GM19438 (cell line): ENCODE data around the gene JUNB.

Experiments
- ATAC-seq: cut with Tn5 transposase; IDR thresholded peaks from one replicate; pipeline ENCODE4 v1.9.1; 2021; ENCODE audit warnings: low read depth; ENCODE audit not compliant: unreplicated experiment

The JUNB gene

DNA sequence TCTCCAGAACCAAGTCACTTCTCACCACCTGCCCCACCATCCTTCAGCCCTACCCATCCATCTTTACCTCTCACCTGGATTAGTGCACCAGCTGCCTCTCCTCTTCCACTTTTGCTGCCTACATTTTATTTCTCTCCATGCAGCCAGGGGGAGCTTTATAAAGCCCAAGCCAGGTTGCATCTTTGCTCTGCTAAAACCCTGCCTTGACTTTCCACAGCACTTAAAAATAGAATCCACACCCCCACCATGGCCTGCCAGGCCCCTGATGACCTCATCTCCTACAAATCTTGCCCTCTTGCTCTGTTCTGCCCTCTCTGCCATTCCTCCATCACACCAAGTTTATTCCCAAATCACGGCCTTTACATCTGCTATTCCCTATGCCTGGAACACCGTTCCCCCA is 17.7 kb upstream of the JUNB start:
- no peak for ATAC-seq

DNA sequence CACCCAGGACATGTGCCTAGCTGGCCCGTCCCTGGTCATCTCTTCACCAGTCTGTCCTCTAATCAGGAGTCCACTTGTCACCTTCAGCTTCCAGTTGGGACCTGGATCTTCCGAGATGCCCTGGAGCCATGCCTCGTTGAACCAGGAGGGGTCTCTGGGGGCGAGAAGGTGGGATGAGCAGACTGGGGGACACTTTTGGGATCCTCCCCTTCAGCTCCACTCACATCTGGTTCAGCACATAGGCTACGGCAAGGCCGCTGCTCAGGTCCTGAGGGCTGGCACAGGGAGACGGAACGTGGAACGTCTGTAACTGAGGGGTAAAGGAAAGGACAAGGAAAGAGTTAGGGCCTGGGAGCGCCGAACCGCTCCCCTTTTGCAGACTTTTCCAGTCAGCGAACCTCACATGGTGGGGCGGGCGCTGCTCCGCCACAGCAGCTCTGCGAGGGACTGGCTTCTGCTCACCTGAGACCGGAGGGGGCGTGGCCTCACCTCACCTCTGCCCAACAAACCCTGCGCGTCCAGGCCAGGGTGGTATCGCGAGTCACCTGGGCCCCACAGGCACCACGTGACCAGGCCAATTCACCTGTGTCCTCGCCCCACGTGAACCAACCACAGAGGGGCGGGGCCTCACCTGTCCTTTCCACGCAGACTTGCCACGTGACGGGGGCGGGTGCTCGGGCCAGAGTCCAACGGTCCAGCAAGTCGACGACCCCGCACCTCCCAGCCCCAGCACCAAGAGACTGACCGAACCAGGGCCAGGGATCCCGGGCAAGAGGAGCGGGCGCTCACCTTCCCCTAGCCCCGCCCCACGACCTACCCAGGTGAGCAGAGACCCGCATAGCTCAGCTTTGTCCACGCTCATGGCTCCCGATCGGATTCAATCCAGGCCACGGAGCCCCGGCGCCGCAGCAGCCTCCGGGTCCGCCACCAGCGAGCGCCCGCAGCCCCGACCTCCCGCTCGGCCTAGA is 16.4 kb upstream of the JUNB start, which contains the start of gene HOOK2:
Gene HOOK2, minus strand, starts transcription at position 965 of the 968 bp plus-strand sequence. Its CDS starts 103 bp downstream, at position 862.
- no peak for ATAC-seq

DNA sequence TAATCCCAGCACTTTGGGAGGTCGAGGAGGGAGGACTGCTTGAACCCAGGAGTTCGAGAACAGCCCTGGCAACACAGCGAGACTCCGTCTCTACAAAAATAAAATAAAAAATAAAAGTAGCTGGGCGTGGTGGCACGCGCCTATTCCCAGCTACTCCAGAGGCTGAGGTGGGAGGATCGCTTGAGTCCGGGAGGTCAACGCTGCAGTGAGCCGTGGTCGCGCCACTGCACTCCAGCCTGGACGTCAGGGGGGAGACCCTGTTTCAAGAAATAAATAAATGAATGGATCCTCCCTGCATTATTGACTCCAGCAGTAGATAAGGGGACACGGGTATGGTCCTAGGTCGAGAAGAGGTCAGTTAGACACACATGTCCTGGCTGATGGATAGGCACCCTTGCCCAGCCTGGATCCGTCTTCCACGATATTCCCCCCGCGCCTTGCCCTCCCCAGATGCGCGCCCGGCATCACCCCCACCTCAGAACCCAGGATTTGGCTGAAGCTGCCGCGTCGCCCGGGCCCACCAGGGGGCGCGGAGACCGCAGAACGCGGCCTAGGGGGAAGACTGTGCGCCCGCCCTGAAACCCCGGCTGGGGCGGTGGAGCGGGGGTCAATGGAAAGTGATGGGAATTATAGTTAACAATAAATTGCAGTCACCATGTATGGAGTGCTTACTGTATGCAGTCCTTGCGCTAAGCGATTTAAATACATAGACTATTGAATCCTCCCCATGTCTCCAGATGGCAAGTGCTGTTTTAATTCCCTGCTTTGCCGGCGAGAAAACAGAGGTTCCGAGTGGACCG is 13.9 kb upstream of the JUNB start:
- no peak for ATAC-seq

DNA sequence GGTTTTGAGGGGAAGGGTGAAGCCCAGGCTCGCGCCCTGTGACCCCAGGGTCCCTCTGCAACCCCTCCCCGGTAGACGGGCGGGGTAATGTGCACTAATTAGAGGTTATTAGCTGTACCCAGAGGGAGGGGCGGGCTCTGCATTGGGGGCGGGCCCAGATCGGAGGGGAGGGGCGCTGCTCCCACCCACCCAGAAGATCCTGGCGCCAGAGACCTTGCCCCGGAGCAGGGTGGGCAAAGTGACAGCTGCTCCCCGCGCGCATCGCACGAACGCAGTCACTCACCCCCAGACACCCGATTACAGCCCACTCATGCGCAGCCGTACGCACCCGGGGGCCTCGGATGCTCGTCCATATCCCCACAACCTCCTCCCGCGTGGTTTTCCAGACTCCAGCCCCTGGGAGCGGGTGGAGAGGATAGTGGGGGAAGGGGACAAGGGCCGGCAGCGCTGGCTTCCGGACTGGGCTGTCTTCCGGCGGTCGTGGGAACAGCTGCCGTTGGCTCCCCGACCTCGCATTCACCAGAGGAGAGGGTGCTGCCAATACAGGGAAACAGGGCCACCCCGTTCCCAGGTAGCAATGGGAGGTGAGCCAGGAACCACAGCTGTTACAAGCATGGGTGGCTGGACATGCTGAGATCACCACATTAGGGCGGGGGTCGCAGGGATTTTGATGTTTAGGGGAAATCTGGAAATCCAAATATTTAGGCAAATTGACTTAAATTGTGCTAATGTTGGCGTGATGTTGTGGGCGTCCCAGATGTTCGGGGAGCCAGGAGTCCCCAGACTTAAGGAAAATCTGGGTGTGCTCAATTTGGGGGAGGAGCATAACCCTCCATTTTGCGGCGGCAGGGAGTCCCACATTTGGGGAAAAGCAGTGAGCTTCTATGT is 13.0 kb upstream of the JUNB start:
- no peak for ATAC-seq

DNA sequence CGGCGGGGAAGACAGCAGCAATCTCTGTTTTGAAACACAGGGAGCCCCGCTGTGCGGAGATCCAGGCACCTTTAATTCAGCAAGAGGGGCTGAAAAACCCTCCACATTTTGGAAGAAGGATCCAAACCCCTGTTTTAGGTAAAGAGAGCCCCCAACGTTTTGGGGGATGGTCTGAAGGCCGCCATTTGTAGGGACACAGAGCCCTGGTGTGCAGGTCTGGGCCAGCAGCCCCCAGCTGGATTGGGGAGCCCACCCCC is 12.5 kb upstream of the JUNB start:
- ATAC-seq: no peak

DNA sequence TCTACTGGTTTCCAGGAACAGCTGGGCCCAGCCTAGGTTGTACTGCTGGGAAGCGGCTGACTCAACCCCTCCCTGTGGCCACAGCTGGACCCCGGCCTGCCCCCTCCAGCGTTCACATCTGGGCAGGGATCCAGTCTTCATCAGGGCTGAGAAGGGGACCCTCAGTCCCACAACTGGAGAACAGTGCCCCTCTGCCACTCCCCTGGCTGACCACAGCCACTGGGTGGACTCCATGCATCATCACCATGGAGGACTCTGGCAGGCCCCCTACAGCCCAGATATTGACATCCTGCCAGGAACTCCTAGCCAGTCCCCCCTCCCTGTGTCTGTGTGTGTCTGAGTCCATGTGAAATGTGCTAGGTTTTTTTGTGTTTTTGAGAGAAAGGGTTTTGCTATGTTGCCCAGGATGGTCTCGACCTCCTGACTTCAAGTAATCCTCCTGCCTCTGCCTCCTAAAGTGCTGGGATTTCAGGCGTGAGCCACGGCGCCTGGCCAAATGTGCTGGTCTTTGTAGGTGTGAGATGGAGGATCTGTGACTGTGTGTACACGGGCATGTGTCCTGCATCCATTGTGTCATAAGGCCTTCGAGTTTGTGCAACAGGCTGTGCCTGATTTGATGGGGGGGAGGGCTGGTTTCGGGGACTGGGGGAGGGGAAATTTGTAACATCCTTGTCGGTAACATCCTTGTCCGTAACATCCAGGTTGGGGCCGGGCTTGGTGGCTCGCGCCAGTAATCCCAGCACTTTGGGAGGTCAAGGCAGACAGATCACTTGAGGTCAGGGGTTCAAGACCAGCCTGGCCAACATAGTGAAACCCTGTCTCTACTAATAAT is 11.9 kb upstream of the JUNB start:
- ATAC-seq: no peak

DNA sequence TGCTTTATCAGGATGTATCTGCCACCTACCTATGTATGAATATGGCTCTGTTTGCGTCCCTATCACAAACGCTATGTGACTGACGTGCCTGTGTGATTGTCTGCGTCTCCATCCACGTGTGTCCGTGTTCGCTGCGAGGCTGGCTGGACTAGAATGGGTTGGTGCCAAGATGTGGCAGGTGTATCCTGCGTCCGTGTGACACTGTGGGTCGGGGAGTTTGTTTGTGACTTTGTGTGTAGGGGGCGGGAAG is 9.2 kb upstream of the JUNB start:
- ATAC-seq: no peak

DNA sequence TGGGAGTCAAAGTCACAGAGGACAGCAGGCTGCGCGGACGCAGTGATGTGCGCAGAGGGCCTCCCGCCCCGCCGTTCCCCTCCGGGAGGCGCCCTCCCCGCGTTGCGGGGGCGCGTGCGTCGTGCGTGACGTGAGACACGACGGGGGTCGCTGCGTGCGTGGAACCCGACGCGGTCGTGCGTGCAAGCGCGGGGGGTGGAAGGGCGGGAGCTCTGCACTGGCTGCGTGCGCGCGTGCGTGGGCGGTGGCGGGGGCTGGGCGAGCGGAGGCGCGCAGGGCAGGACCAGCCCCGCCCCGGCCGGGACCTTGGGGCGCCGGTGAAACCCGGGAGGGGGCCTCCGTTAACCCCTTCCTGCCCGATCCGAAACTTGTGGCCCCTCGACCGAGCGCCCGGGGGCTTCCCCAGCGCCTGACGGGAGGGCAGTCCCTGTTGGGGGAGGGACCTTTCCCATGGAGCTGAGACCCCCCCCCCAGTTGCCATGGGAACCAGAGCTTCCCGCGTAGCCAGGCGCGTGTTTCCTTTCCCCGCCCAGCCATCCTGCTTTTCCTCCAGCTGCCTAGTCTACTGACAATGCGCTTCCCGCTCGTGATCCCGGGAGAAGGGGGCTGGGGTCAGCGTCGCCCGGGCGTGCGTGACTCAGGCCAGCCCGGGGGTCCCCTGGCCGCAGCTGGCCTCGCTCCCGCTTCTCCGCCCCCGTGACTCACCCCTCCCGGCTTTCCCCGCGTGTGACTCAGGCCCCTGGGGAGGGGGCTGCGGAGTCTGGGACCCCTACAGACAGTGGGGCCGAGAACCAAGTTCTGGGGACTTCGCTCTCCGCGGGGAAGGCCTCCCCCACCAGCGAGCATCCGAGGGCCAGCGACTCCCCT is 8.6 kb upstream of the JUNB start:
- ATAC-seq: peak; percentile 40

DNA sequence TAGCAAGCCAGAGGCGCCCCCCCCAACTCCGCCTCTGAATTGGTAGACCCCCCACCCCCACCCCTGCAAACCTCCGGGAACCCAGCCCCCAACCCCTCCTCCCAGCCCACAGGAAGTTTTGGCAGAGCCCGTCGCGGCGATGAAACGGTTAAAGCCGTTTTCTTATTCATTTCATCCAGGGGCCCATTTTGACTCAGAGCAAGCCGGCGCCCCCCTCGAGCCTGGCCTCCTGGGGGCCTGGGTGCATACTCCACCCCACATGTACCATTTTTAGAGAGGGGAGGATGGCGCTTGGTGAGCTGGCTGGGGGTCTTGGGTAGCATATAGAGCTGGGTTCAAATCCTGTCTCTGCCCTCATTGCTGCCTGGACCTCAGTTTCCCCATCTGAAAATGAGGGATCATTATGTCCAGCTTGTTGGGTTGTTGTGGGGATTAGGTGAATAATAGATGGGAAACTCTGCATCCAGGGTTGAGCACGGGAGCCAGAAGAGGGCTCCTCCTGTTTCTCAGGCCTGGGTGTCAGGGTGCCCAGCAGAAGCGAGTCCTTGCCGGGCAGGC is 7.9 kb upstream of the JUNB start:
- ATAC-seq: no peak

DNA sequence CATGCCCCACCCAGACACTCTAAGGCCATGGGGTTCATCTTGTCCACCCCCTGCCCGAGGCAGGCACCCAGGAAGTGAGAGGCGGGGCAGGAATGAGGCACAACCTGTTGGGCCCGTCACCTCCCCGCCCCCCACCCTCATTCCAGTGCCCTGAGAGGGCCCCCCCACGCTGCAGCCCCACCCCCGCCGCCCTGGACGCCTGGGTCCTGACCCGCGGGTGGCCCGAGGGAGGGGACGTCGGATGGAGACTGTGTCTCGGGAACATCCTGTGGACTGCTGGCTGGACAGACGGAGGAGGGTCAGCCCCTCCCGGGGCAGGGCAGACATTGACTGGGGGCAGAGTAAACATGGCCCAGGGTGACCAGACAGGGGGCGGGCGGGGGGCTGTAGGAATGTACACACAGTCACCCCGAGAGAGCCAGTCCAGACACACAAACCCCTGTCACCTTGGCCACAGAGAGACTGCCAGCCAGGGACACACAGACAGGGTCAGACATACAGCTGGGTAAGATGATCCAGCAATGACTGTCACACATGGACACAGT is 7.4 kb upstream of the JUNB start:
- ATAC-seq: no peak

DNA sequence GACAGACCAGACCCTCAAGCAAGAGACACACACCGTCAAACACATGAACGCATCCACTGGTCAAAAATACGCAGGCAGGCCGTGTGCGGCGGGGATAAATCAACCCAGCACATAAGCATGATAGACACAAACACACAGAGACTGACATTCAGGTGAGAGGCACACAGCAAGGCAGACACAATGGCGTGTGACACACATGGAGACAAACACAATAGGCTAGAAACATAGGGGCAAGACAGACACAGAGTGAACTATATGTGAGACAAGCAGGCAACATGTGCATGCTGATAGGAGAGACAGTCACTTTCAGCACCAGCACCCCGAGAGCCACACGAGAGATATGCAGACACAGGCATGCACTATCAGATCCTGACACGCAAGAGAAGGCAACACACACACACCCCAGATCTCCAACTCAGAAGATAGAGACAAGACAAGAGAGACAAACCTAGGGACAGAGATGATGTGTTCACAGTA is 6.9 kb upstream of the JUNB start:
- no peak for ATAC-seq

DNA sequence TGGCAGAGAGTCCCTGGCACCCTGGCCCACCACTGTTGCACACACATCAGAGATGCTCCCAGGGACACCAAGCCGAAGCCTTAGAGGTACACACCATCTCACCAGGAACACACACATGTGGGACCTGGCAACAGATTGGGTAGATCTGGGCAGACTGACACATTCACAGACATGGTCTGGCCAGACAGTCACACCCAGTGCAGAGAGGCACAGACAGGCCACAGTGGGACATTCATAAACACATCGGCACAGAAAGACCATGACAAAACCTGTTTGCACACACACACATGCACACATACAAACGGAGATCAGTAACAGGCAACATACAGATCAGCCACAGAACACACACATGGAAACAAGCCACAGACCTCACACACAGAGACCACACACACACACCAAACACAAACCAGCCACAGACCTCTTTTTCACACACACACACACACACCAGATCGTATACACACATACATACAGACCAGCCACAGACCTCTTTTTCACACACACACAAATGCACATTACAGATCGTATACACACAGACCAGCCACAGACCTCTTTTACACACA is 6.3 kb upstream of the JUNB start:
- no peak for ATAC-seq

DNA sequence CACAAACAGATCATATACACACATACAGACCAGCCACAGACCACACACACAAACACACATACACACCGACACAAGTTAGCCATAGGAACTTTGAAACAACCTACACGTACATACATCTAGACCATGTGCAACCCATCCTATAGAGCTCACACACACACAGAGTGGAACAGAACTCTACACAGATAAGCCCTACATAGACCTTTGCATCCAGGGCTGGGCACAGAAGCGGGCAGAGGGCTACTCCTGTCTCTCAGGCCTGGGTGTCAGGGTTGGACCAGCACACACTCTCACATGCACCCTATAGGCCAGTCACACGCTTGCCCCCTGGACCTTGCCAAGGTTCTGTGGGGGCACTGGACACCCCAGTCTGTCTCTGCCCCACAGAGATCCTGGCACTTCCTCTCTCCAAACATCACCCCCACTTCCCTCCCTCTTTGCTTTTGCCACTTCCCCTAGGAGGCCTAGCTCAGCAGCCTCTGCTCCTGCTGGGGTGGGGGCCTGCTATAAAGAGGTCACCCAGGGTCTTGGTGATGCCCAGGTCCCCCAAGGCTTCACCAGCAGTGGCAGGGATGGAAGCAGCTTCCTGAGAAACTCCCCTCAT is 5.8 kb upstream of the JUNB start:
- ATAC-seq: no peak

DNA sequence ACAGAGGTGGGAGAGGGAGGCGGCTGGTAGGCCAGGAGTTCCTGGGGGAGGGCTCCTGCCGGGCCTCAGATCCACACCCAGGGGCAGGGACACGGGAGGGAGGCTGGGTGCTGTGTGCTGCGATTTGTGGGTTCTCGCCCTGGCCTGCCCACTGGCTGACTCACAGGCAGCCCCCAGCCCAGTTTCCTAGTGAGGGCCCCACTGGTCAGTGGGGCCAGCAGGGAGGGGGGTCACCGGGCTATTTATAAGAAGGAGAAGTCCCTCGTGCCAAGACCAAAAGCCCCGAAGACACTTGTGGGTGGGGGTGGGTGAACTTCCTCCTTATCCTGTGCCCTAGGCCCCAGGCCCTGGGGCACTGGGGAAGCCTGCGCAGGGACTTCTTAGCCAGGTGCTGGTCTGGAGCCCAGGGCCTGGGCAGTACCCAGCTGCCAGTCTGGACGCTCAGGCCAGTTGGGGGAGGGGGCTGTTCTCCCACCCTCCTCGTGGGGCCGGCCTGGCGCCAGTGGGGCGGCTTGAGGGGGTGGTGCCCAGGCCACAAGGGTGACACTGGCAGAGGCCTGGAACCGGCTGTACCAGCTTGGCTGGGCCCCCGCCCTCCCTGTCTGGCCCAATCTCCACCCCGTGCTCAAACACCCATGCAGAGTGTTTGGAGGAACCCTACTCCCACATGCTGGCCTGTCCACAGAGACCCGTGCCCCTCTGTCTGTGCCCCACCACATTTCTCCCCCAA is 5.0 kb upstream of the JUNB start:
- ATAC-seq: no peak

DNA sequence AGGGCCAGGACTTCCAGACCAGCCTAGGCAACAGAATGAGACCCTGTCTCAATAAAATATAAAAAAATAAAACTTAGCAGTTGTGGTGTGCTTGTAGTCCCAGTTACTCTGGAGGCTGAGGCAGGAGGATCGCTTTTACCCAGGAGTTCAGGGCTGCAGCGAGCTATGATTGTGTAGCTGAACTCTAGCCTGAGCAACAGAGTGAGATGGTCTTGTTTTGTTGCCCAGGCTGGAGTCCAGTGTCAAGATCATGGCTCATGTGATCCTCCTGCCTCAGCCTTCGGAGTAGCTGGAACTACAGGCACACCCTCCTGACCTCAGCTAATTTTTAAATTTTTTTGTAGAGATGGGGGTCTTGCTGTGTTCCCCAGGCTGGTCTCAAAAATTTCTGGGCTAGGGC is 4.3 kb upstream of the JUNB start:
- no peak for ATAC-seq

DNA sequence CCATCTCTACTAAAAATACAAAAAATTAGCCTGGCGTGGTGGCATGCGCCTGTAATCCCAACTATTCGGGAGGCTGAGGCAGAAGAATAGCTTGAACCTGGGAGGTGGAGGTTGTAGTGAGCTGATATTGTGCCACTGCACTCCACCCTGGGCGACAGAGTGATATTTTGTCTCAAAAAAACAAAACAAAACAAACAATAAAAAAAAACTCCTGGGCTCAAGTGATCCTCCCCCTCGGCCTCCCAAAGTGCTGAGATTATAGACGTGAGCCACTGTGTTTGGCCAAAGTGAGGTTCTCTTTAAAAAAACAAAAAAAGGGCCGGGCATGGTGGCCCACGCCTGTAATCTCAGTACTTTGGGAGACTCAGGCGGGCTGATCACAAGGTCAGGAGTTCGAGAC is 3.8 kb upstream of the JUNB start:
- no peak for ATAC-seq

DNA sequence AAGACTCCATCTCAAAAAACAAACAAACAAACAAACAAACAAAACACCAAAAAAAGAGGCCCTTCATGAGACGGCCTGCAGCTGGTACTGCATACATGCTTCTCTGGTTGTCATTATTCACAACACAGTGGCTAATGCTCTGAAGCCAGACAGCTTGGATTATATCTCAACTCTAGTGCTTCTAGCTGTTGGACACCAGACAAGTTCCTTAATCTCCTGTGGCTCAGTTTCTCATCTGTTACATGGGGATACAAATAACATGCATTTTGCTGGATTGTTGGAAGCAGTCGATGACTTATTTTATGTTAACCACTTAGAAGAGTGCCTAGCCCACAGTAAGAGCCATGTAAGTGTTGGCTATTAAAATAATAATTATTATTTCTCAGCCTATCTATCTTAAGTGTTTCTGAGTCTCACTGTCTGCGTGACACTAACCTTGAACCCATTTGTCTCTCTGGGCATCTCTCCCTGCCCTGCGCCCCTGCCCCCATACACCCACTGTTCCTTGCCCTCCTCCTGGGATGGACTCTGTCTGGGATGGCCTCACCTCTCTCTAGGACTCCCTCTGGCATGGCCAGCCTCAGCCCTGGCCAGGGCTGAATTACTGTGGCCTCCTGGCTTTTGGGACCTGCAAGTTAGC is 3.1 kb upstream of the JUNB start:
- no peak for ATAC-seq
